ENCODE measurements around the gene ANKRD16. TPM values are rescaled to one million over a fixed set of nuclear protein-coding genes. Genes with fewer than 3 reads are reported as not detected.

Gene ANKRD16
- polyA plus RNA-seq, 1 donor from 2014 or later = 14.2 TPM

DNA sequence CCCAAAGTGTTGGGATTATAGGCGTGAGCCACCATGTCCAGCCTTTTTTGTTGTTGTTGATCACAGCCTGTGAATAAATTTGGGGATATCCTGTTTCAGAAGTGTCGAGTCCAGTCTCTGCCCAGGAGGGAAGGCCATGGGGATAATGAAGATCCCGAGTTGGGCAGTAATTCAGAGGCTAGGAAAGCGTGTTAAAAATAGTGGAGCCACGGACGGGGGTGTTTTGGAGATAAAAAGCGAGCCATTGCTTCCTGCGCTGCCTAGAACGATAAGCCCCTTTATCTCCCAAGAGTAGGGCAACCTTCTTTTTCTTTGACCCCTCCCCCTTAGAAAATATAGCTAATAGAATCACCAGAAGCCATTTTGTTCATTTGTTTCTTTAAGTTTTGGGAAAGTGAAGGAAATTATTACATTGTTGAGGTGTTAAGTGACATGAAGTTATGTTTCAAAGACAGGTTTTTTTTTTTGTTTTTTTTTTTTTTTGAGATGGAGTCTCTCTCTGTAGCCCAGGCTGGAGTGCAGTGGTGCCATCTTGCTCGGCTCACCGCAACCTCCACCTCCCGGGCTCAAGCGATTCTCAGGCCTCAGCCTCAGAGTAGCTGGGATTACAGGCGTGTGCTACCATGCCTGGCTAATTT is 44.3 kb upstream of the ANKRD16 start:
- no peak overlapping the region for H3K4me2 ChIP-seq (ENCODE audit: low read length)
- H3K9ac ChIP-seq (ENCODE audit: low read length) = no peak overlapping the region
- no peaks in the 10 kb centered on the region for H3K36me3 ChIP-seq (ENCODE audit: insufficient read depth, low read length)
- TF ChIP-seq SMC3 (conservative IDR thresholded peaks at IDR 0.05; ENCODE audit: poor library complexity) (no peak), MXI1 (conservative IDR thresholded peaks at IDR 0.05; ENCODE audit: poor library complexity, severe bottlenecking) (no peak), RAD21 (conservative IDR thresholded peaks at IDR 0.05) (no peak), TAF1 (IDR thresholded peaks at IDR 0.05; ENCODE audit: low read depth) (no peak), EP300 (conservative IDR thresholded peaks at IDR 0.05; ENCODE audit: poor library complexity, severe bottlenecking) (no peak), CTCF (IDR thresholded peaks at IDR 0.05; ENCODE audit: poor library complexity, severe bottlenecking) (no peak), POLR2AphosphoS5 (IDR thresholded peaks at IDR 0.05) (no peak), EZH2 (IDR thresholded peaks at IDR 0.05; ENCODE audit: borderline replicate concordance, insufficient read depth, low read length, poor library complexity, severe bottlenecking) (no peak)
- TF ChIP-seq, protein P1, sequence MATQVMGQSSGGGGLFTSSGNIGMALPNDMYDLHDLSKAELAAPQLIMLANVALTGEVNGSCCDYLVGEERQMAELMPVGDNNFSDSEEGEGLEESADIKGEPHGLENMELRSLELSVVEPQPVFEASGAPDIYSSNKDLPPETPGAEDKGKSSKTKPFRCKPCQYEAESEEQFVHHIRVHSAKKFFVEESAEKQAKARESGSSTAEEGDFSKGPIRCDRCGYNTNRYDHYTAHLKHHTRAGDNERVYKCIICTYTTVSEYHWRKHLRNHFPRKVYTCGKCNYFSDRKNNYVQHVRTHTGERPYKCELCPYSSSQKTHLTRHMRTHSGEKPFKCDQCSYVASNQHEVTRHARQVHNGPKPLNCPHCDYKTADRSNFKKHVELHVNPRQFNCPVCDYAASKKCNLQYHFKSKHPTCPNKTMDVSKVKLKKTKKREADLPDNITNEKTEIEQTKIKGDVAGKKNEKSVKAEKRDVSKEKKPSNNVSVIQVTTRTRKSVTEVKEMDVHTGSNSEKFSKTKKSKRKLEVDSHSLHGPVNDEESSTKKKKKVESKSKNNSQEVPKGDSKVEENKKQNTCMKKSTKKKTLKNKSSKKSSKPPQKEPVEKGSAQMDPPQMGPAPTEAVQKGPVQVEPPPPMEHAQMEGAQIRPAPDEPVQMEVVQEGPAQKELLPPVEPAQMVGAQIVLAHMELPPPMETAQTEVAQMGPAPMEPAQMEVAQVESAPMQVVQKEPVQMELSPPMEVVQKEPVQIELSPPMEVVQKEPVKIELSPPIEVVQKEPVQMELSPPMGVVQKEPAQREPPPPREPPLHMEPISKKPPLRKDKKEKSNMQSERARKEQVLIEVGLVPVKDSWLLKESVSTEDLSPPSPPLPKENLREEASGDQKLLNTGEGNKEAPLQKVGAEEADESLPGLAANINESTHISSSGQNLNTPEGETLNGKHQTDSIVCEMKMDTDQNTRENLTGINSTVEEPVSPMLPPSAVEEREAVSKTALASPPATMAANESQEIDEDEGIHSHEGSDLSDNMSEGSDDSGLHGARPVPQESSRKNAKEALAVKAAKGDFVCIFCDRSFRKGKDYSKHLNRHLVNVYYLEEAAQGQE (IDR thresholded peaks at IDR 0.05; ENCODE audit: borderline replicate concordance) = no peak
- no peaks in the 10 kb centered on the region for H3F3A ChIP-seq (ENCODE audit: insufficient read depth, low read length, poor library complexity, severe bottlenecking)
- no peak overlapping the region for H3K4me3 ChIP-seq (ENCODE audit: low read length)
- no peak overlapping the region for H3K27ac ChIP-seq (ENCODE audit: low read length)
- no peaks in the 10 kb centered on the region for H4K20me1 ChIP-seq (ENCODE audit: insufficient read depth)
- no peaks in the 10 kb centered on the region for H3K9me2 ChIP-seq (ENCODE audit: insufficient read depth, low read length)
- H2AFZ ChIP-seq (ENCODE audit: low read depth, low read length) = no peak overlapping the region
- H3K27me3 ChIP-seq (ENCODE audit: insufficient read depth, low read depth, low read length) = no peaks in the 10 kb centered on the region
- H3K9me3 ChIP-seq (ENCODE audit: low read length) = no peaks in the 10 kb centered on the region
- no peaks in the 10 kb centered on the region for H3K79me2 ChIP-seq (replicated peaks; ENCODE audit: insufficient read depth, low read length)

- TF ChIP-seq EP300 (conservative IDR thresholded peaks at IDR 0.05; ENCODE audit: poor library complexity, severe bottlenecking) (no peak), CTCF (IDR thresholded peaks at IDR 0.05; ENCODE audit: poor library complexity, severe bottlenecking) (no peak), POLR2AphosphoS5 (IDR thresholded peaks at IDR 0.05) (no peak), EZH2 (IDR thresholded peaks at IDR 0.05; ENCODE audit: borderline replicate concordance, insufficient read depth, low read length, poor library complexity, severe bottlenecking) (no peak), RAD21 (conservative IDR thresholded peaks at IDR 0.05) (no peak), TAF1 (IDR thresholded peaks at IDR 0.05; ENCODE audit: low read depth) (no peak), SMC3 (conservative IDR thresholded peaks at IDR 0.05; ENCODE audit: poor library complexity) (no peak), MXI1 (conservative IDR thresholded peaks at IDR 0.05; ENCODE audit: poor library complexity, severe bottlenecking) (no peak)
- TF ChIP-seq, protein P1 (IDR thresholded peaks at IDR 0.05; ENCODE audit: borderline replicate concordance) = no peak
- H3K9me3 ChIP-seq (ENCODE audit: low read length) = no peaks in the 10 kb centered on the region
- H3F3A ChIP-seq (ENCODE audit: insufficient read depth, low read length, poor library complexity, severe bottlenecking) = no peaks in the 10 kb centered on the region
- H3K27me3 ChIP-seq (ENCODE audit: insufficient read depth, low read depth, low read length) = no peaks in the 10 kb centered on the region
- no peak overlapping the region for H3K4me2 ChIP-seq (ENCODE audit: low read length)
- no peaks in the 10 kb centered on the region for H3K79me2 ChIP-seq (replicated peaks; ENCODE audit: insufficient read depth, low read length)
- no peak overlapping the region for H3K4me3 ChIP-seq (ENCODE audit: low read length)
- no peak overlapping the region for H2AFZ ChIP-seq (ENCODE audit: low read depth, low read length)
- H4K20me1 ChIP-seq (ENCODE audit: insufficient read depth) = no peaks in the 10 kb centered on the region
- no peaks in the 10 kb centered on the region for H3K36me3 ChIP-seq (ENCODE audit: insufficient read depth, low read length)
- H3K9me2 ChIP-seq (ENCODE audit: insufficient read depth, low read length) = no peaks in the 10 kb centered on the region
- H3K9ac ChIP-seq (ENCODE audit: low read length) = no peak overlapping the region
- H3K27ac ChIP-seq (ENCODE audit: low read length) = no peak overlapping the region
Measured at GRCh38 chr10:5932345-5932744, 42.7 kb upstream of the ANKRD16 start.
